ENCODE measurements around the gene RALA.

The RALA gene

DNA sequence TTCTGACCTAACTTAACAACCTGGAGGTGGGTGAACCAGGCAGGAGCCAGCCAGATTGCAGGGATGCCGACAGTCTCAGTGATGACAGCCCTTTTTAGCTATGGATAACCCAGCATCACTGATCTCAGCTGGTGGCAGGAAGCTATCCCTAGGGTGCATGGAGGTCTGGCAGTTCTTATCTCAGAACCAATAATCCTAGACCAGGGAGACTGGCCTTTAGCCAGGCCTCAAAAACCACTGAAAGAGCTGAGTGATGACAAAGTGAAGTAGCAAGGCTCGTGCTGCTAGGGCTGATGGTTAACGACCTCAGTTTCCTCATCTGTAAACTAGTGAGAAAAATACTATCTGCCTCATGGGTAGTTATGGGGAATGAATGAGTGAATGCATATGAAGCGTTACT, 112.5 kb downstream of the RALA start:
- ChIA-PET CTCF (interaction anchor here (0.8 to 8.2 kb wide), 9 partner anchors 9 to 317 kb away, joined by 3 to 78 read pairs (median 4); partner anchors contain the start of gene RALA), POLR2A (interaction anchor here (0.7 kb wide), 1 partner anchor 52 kb away, joined by 7 read pairs; no protein-coding TSS in a partner anchor)
- DNase-seq (ENCODE audit: extremely low spot score), result no peak
- TF ChIP-seq, protein P1, sequence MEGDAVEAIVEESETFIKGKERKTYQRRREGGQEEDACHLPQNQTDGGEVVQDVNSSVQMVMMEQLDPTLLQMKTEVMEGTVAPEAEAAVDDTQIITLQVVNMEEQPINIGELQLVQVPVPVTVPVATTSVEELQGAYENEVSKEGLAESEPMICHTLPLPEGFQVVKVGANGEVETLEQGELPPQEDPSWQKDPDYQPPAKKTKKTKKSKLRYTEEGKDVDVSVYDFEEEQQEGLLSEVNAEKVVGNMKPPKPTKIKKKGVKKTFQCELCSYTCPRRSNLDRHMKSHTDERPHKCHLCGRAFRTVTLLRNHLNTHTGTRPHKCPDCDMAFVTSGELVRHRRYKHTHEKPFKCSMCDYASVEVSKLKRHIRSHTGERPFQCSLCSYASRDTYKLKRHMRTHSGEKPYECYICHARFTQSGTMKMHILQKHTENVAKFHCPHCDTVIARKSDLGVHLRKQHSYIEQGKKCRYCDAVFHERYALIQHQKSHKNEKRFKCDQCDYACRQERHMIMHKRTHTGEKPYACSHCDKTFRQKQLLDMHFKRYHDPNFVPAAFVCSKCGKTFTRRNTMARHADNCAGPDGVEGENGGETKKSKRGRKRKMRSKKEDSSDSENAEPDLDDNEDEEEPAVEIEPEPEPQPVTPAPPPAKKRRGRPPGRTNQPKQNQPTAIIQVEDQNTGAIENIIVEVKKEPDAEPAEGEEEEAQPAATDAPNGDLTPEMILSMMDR (IDR thresholded peaks at IDR 0.05; ENCODE audit: control extremely low read depth, extremely low read depth, low read depth, missing control alignments), result no peak

DNA sequence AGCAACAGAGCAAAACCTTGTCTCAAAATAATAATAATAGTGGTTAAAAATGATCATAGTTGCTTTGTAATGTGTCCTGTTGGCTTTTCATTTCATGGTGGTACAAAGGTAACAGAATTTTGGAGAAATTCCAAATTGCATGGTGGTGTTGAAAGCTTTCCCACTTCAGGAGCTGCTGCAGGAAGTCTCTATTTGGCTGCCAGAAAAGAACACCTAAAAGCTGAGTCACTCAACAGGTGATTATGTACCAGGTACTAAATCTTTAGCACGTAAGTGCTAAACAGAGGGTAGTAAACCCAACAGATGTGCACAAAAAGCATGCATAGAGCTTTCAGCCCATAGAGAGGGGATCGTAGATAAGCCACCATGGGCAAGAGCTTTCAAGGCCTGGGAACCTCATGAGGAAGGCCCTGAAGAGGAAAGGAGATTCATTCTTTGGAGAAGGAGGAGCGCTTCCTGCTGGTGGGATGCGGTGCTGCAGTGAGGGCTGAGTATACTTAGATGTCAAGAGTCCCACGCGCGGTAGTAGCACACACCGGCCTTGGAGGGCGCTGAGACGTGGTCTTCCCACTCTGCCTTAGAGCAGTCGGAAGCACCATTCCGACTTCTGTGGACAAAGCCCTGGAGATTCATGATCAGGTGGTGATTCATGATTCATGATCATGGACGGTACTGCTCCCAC, 118.7 kb downstream of the RALA start:
- no peak for DNase-seq (ENCODE audit: extremely low spot score)
- ChIA-PET CTCF (interaction anchor here (0.8 to 19.1 kb wide), 8 partner anchors 8 to 163 kb away, joined by 3 to 464 read pairs (median 4); no protein-coding TSS in a partner anchor), POLR2A (interaction anchor here (0.6 kb wide), 1 partner anchor 78 kb away, joined by 6 read pairs; no protein-coding TSS in a partner anchor)
- TF ChIP-seq, protein P1 (IDR thresholded peaks at IDR 0.05; ENCODE audit: control extremely low read depth, extremely low read depth, low read depth, missing control alignments), result peak; percentile 47

DNA sequence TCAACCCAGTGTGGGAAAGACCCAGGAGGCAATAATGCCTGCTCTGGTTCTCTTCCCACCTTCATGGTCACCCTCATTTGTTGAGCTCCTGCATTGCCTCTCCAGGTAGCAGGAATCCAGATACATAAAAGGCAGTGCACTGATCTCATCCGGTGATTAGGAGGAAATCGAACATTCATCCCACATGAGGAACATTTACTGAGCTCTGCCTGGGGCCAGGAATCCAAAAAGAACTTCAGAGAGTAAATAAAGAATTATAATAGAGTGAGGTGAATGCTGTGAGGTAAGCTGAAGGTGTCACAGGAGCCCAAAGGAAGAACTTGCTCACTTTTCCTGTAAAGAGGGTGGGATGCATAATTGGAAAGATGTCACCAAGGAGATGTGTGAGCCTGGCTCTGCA, 121.2 kb downstream of the RALA start:
- ChIA-PET CTCF (interaction anchor here (9.9 to 19.1 kb wide), 2 partner anchors 10 to 166 kb away, joined by 78 to 464 read pairs; no protein-coding TSS in a partner anchor), POLR2A (no interaction called here)
- TF ChIP-seq, protein P1 (IDR thresholded peaks at IDR 0.05; ENCODE audit: control extremely low read depth, extremely low read depth, low read depth, missing control alignments), result no peak

DNA sequence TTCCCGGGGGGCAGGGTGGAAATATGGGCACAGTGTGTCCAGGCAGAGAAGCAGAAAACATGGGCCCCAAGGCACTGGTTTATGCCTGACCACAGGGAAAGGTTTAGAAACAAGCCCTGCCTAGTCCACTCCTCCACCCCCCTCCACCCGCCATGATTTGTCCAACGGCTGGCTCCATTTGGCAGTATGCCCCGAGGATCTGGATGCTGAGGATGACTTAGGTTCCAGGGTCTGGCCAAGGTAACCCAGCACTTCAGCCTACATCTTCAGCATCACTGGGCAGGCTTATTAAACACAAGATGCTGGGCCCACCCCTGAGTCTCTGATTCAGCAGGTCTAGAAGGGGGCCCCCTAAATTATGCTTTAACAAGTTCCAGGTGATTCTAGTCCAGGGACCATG, 121.9 kb downstream of the RALA start:
- no peak for DNase-seq (ENCODE audit: extremely low spot score)
- TF ChIP-seq, protein P1 (IDR thresholded peaks at IDR 0.05; ENCODE audit: control extremely low read depth, extremely low read depth, low read depth, missing control alignments), result no peak
- POLR2A ChIA-PET, result no interaction called here
- CTCF ChIA-PET, result interaction anchor here (0.9 to 19.1 kb wide), 10 partner anchors 11 to 174 kb away, joined by 3 to 464 read pairs (median 5); no protein-coding TSS in a partner anchor

More for the DNA sequence above, 121.2 kb downstream of the RALA start:
- no peak for DNase-seq (ENCODE audit: extremely low spot score)

DNA sequence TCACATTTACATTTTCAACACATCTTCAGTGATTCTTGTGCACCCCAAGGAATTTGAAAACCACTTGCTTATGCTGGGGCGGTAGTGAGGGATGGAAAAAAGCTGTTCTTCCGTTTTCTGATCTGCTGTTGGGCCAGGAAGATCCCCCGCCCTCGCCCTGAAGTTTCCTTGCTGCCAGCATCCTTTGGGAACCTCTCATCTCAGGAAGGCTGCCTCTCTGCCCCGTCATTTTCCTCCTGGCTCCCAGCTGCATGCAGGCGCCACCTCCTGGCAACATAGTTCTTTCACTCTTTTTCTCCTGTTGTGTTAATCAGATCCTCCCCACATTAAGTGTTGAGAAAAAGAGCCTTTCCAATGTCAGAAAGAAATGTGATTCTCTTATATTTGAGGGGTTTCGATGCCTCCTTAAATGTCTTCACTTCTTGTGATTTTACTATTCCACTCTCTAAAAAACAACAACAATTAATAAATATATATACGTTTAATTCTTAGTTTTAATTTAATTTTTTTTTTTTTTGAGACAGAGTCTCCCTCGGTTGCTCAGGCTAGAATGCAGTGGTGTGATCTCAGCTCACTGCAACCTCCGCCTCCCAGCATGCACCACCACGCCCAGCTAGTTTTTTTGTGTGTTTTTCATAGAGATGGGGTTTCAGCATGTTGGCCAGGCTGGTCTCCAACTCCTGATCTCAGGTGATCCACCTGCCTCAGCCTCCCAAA, 122.9 kb downstream of the RALA start:
- TF ChIP-seq, protein P1 (IDR thresholded peaks at IDR 0.05; ENCODE audit: control extremely low read depth, extremely low read depth, low read depth, missing control alignments), result peak; percentile 83
- CTCF ChIA-PET, result interaction anchor here (0.8 to 19.1 kb wide), 15 partner anchors 12 to 292 kb away, joined by 3 to 464 read pairs (median 4); no protein-coding TSS in a partner anchor
- DNase-seq (ENCODE audit: extremely low spot score), result peak; percentile 76
- POLR2A ChIA-PET, result interaction anchor here (0.6 kb wide), 1 partner anchor 296 kb away, joined by 5 read pairs; no protein-coding TSS in a partner anchor

DNA sequence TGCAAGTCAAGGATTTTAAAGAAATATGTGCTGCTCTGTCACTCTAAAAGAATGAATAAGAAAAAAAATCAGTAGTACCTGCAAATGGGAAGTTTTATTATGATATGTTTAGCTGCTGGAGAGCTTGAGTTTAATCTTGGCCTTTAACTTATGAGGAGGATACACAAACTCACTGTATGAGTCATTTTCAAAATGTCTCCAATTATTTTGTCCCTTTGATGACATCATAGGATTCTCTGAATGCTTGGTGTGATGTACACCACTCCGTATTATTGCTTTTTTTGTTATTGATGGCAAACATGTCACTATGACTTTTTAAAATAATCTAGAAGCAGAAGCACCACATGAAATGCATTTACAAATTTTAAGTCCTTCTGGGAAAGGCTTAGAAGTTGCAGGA, 125.8 kb downstream of the RALA start:
- CTCF ChIA-PET, result interaction anchor here (9.9 to 19.1 kb wide), 2 partner anchors 15 to 171 kb away, joined by 78 to 464 read pairs; no protein-coding TSS in a partner anchor
- POLR2A ChIA-PET, result no interaction called here
- DNase-seq (ENCODE audit: extremely low spot score), result no peak
- TF ChIP-seq, protein P1 (IDR thresholded peaks at IDR 0.05; ENCODE audit: control extremely low read depth, extremely low read depth, low read depth, missing control alignments), result no peak
